Measurements from ENCODE around the gene FBXW11.
"Not testable (repeated sequence)": the region's sequence is repeated elsewhere in the genome, so short reads cannot be mapped to it uniquely, and the experiment has no call there.

Gene FBXW11

DNA sequence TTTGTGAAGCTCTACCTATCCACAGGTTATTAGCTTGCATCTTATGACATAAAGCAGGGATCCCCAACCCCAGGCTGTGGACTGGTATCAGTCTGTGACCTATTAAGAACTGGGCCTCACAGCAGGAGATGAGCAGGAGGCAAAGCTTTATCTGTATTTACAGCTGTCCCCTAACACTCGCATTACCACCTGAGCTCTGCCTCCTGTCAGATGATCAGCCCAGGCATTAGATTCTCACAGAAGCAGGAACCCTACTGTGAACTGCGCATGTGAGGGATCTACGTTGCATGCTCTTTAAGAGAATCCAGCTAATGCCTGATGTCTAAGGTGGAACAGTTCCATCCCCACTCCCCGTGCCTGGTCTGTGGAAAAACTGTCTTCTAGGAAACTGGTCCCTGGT, 19.7 kb downstream of the FBXW11 start:
- in situ Hi-C loops (cut with MboI; ENCODE audit: low sequenced_read_pairs): no loop called here

DNA sequence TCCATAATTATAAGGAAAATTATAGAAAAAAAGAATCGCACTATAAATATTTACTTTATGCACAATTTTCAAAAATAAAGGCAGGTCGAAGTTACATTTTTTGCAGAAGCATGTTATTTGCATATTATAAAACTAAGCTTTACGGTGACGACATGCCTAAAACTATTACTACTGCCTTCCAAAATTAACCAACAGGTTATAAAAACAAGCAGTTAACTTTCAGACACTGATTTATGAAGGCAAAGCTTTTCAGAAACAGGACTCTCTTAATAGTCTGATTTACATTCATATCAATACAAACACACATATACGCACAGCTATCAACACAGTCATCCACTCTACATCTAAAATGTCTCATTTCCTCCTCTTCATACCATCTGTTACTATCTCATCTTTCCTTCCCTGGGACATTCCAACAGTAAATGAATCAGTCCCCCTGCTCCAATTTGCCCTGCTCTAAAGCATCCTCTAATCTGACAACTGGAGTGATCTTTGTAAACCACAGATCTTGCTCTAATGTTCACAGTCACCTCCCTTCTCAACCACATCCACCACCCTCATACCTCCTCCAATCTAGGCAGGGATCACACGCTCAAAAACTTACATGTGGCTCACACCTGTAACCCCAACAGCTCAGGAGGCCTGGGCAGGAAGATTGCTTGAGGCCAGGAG, 21.6 kb downstream of the FBXW11 start:
- in situ Hi-C loops (cut with MboI; ENCODE audit: low sequenced_read_pairs): no loop called here

DNA sequence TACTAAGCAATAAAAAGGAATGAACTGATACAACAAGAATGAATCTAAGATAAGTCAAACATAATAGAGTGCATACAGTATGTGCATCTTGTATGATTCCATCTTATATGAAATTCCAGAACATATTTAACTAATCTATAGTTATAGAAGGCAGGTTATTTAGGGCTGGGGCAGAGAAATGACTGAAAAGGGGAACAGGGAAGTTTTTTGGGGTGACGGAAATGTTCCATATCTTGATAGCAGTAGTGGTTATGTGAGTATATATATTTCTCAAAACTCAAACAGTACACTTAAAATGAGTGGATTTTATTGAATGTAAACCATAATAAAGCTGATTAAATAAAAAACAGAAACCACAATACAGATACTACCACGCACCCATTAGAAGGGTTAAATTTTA, 24.6 kb downstream of the FBXW11 start:
- in situ Hi-C loops (cut with MboI; ENCODE audit: low sequenced_read_pairs): no loop called here

DNA sequence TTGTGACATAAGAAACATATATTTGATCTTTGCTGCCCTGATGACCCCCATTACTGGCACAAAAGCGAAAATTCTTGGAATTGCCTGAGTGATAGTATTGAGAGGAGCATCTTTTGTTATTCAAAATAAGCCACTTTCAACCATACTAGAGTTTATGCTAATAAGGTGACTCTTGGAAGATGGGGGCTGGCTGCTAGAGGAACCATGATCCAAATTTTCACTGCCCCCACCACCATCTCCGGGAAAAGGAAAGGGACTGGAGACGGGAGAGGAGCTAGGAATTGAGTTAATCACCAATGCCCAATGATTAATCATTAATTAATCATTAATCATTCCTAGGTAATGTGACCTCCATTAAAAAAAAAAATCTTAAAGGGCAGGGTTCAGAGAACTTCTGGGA, 25.6 kb downstream of the FBXW11 start:
- in situ Hi-C loops (cut with MboI; ENCODE audit: low sequenced_read_pairs): no loop called here

DNA sequence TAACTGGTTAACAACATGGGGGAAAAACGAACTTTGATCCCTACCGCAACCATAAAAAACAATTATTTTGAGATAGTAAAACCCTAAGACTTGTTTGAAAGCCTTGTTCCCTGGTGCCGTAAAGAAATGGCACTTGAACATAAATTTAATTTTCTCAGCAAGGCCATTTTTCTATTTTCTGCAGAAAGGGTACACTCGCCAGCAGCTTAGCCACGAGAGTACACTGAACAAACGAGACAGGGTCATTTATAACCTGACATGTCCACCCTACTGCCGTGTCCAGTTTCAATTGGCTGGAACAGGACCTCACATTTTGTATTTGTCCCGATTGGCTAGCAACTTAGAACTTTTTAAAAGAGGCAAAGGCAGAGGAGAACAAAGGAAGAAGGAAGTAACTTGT, 26.8 kb downstream of the FBXW11 start:
- in situ Hi-C loops (cut with MboI; ENCODE audit: low sequenced_read_pairs): no loop called here

DNA sequence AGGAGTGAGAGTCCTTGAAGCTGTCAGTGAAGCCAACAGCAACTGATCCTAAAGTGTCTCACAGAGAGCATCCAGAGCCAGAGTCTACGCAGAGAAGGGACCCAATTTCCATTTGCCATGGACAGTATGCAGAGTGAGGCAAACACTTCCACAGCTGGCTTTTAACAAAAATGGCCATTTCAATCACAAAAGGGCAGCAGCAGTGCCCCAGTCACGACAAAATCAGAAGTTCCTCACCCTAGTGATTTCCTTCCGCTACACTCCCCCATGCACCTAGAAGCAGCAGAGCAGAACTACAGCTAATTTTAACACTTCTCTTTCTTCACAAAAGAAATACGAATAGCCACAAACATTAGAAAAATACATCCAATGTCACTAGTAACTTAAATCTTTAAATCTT, 27.9 kb downstream of the FBXW11 start:
- in situ Hi-C loops (cut with MboI; ENCODE audit: low sequenced_read_pairs): no loop called here

DNA sequence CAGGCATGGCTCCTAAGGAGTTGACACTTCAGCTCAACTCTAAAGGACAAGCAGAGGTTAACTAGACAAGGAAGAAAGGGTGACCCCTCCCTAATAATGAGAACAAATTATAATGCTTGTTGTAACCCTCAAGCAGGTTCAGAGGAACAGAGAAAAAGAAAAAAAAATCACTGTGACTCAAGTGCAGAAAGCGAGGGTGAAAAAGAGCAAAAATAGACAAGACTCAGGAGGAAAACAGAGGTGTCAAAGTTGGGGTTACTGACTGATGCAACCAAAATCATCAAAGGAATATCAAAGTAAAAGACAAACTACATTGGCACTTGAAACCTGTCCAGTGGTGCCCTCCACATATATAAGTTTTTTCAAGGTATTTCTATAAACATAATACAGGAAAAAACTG, 28.4 kb downstream of the FBXW11 start:
- in situ Hi-C loops (cut with MboI; ENCODE audit: low sequenced_read_pairs): no loop called here

DNA sequence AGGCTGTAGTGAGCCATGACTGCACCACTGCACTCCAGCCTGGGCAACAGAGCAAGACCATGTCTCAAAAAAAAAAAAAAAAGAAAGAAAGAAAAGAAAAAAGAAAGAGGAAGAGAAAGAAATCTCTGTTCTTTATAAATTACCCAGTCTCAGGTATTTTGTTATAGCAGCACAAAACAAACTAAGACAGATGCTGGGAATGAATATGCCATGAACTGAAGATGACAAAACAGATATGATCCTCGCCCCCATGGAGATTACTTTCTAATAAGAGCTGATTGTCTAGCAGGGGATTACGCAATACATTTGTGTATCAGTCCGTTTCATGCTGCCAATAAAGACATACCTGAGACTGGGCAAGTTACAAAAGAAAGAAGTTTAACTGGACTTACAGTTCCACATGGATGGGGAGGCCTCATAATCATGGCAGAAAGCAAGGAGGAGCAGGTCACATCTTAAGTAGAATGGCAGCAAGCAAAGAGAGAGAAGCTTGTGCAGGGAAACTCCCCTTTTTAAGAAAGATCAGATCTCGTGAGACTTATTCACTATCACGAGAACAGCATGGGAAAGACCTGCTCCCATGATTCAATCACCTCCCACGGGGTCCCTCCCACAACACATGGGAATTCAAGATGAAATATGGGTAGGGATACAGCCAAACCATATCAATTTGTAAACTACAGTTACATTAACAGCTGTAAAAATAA, 29.0 kb downstream of the FBXW11 start:
- in situ Hi-C loops (cut with MboI; ENCODE audit: low sequenced_read_pairs): not testable (repeated sequence)

DNA sequence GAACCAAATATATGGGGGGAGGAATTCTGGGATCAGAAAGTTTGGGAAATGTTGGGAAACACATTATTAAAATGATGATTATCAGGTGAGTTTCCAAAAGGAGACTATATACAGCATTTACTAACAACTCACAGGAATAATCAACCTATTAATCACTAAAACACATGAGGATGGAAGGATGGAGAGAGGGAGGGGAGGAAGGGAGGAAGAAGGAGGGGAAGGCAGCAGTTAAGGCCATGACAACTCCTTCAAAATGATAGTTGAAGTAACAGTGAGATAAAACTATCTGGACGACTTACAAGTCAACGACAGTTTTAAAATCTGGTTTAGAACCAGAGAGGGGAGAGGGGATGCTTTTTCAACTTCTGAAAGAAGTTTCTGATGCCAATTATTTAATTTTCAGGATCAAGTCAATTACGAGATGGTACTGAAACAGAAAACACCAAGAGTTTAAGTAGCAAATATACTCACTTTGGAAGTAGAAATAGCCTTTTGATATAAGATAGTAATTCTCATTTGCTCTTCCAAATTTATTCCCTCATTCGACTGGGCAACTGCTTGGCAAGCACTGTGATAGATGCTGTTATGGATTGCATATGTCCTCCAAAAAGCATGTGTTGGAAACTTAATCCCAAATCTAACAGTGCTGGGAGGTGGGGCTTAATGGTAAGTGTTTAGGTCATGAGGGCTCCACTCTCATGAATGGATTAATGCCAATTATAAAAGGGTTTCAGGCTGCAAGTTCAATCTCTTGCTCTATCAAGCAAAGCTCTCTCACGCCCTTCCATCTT, 30.4 kb downstream of the FBXW11 start:
- in situ Hi-C loops (cut with MboI; ENCODE audit: low sequenced_read_pairs): no loop called here

DNA sequence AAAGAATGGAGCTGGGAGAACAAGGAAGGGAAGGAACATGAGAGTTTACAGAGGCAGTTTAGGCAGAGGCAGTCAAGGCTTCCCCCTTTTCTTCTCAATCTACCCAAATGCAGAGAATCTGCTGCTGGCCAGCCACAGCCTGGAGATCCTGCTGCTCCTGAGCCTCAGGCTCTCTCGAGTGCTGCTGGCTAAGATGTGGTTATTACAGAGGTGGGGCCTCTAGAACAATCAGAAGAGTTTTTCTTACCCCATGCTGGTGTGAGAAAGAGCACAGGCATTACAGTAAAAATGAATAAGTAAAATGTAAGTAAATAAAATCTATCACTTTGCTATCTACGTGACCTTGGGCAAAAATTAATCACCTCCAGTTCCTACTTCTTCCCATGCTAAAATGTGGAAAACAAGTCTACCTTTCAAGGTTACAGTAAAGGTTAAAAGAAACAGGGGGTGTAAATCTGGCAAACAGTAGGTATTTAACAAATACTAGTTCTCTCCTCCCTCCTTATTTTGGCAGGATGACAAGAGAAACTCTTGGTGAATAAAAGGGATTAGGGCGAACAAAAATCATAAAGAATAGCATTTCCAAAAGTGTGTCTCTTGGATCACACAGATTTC, 31.1 kb downstream of the FBXW11 start:
- in situ Hi-C loops (cut with MboI; ENCODE audit: low sequenced_read_pairs): no loop called here

DNA sequence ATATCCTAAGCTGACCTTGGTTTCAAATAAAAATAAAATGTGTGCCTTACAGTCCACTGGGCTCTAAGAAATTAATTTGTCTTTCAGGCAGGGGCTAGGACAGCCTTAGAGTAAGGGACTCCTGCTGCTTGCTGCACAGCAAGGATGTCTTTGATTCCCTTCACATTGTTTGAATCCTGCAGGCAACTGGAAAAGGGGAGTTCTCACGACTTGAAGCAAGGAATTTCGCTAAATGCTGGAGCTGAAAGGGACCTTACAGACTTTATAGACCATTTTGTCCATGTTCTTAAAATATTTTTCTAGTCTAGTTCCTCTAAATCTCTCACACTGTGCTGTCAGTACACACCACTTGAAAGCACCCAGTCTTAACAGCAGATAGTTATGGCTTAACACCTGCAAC, 35.6 kb downstream of the FBXW11 start:
- in situ Hi-C loops (cut with MboI; ENCODE audit: low sequenced_read_pairs): no loop called here

DNA sequence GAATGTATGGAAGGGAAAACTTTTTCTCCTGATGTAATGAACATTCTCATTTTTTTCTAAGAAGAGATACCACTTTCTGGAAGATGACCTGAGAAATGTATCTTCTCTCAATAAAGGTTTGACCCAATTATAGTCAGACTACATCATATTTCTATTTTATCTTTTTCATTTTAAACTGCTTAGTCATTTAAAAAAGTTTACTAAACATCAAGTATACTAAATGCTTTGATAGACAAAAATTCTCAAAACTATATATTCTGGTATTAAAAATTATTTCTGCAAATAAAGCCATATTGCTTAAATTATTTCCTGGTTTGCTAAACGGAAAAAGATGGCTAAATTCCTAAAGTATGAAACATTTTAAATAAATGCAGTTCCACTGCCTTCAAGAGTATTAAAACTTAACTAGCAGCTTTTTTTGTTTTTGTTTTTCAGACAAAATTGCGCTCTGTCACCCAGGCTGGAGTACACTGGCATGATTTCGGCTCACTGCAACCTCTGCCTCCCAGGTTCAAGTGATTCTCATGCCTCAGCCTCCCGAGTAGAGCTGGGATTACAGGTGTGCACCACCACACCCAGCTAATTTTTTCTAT, 37.1 kb downstream of the FBXW11 start:
- in situ Hi-C loops (cut with MboI; ENCODE audit: low sequenced_read_pairs): no loop called here

DNA sequence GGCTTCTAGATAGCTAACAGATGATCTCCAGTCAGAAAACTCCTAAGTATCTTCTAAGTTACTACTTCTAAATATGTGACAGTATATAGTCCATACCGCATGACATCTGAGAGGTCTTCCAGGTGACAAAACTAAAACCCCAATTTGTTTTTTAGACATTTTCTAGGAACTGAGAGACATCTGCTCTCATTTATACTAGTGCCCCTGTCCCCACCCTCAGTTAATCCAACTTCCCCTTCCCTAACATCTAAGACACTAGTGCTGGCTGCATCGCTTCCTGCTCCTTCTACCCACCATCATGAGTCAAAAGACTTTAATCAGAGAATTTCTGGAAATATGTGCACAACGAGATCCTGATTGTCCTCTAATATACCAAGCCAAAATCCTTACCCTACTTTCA, 37.9 kb downstream of the FBXW11 start:
- in situ Hi-C loops (cut with MboI; ENCODE audit: low sequenced_read_pairs): no loop called here

DNA sequence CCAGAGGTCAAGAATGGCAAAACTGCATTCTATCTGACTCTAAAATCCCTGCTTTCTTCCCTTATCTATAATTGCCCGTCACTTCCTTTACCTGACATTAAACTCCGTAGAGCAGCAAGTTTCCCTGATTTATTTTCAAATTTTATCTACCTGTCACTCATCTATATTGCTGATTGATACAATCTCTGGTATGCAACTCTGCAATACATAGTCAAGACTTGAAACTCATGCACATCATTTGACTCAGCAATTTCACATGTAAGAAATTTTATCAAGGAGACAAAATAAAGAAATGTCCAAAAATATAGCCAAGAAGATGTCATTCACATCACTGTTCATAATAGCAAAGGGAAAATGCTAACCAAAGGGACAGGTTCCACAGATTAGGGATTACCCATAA, 39.5 kb downstream of the FBXW11 start:
- in situ Hi-C loops (cut with MboI; ENCODE audit: low sequenced_read_pairs): no loop called here

DNA sequence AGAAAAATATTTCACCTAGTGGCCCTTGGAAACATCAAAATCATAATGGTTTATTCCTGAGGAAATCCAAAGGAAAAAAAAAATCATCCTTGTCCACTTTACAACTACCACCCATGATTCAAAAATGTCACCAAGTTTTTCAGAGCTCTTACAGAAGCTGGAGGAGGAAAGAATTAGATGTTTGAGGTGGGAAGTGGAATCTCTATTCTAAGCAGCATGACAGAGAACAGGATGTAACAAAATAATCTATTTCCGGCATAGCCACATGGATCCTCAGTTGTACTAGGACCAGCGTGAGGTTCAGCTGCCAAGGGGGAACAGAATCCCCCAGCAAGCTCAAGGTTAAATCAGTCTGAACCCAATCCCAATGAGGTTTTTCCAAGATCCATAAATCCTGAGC, 40.2 kb downstream of the FBXW11 start:
- in situ Hi-C loops (cut with MboI; ENCODE audit: low sequenced_read_pairs): no loop called here

DNA sequence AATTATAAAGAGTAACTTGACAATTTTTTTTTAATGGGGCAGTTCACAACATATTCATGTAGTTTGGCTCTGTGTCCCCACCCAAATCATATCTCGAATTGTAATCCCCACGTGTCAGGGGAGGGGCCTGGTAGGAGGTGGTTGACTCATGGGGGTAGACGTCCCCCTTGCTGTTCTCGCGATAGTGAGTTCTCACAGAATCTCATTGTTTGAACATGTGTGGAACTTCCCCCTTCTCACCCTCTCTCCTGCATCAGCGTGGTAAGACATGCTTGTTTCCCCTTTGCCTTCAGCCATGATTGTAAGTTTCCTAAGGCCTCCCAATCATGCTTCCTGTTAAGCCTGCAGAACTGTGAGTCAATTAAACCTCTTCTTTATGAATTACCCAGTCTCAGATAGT, 40.7 kb downstream of the FBXW11 start:
- in situ Hi-C loops (cut with MboI; ENCODE audit: low sequenced_read_pairs): no loop called here

DNA sequence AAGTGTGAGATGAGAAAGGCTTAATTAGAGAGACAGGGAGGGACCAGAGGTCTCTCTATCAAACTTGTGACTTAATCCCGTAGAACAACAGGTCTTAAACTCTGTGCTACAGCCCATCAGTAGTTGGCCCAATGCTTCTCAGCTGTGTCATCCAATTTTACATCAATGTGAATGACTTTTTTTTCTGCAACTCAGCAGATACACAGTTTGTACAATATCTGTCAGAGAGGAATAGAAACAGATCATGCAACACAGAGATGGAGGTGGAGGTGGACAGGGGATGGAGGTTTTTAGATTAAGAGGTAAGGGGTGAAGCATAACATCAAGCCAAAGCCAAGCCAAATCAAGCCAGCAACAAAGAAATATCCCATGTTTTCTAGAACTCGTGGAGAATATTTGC, 43.0 kb downstream of the FBXW11 start:
- in situ Hi-C loops (cut with MboI; ENCODE audit: low sequenced_read_pairs): no loop called here

DNA sequence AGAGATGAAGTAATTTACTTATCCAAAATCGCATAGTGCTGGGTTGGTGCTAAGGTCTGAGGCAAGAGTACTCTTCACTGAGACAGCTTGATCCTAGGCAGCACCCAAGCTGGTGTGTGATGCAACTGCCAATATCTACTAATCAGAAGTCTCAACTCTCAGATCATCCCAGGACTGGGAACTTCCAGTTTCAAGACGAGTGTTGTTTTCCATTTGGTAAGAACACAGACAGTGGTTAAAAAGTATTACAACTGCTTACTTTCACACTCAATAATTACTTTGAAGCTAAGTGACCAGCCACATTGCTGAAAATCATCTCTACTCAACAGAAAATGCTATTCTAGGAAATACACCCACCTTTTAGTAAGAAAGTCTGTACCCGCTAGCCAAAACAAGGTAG, 45.3 kb downstream of the FBXW11 start:
- in situ Hi-C loops (cut with MboI; ENCODE audit: low sequenced_read_pairs): no loop called here

DNA sequence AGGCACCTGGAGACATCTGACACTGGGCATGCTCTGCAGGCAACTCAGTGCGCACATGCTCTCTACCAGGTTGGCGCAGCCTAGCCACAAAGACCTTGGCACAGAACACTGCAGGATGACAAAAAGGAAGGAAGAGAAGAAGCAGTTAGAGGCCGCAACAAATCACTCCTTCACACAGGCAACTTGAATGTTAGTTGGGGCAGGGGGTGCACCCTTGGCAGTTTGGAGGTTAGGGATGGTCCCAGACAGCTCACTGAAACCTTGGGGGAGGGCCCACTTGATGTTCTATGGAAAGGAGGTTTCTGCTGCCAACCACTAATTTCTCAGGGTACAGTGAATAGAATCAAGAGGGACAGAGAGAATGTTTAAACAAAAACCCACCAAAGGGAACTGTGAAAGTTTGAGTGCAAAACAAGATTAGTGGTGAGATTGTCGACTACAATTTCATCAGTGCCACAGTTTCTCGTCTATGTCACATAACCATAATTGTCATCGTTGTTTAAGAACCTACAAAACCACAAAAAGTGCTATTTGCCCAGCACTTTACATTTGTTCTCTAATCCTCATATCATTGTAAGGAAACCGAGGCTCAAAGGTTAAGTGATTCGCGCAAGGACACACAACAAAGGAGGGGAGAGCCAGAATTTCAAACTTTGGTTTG, 48.7 kb downstream of the FBXW11 start:
- in situ Hi-C loops (cut with MboI; ENCODE audit: low sequenced_read_pairs): no loop called here

DNA sequence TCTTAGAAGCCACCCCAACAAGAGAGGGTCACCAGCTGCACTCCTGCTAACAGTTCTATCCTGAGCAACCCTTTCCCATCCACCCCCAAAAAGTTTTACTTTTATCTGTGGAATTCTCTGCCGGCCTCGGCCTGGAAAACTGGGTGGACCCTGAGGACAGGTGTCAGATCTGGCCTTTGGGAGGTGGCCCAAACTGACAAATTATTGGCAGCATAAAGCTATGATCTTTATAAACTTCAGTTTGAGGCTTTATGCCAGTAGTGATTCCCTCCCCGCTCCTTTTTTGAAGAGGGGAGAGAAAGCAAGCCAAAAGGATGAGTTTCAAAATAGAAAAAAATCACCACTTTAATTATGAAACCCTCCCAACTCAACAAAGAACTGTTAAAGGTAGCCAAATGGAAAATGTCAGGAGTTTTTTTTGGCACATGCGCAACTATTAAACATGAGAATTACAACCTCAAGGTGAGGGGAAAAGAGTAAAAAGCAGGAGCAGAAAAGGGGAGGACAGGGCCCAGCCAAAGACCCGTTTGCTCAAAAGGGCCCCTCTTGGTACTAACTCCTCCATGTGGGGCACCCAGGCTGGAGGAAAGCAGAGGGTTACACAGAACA, 49.4 kb downstream of the FBXW11 start:
- in situ Hi-C loops (cut with MboI; ENCODE audit: low sequenced_read_pairs): no loop called here

All from hTERT RPE-1 (cell line).